ENCODE data around the gene COL12A1.

DNA sequence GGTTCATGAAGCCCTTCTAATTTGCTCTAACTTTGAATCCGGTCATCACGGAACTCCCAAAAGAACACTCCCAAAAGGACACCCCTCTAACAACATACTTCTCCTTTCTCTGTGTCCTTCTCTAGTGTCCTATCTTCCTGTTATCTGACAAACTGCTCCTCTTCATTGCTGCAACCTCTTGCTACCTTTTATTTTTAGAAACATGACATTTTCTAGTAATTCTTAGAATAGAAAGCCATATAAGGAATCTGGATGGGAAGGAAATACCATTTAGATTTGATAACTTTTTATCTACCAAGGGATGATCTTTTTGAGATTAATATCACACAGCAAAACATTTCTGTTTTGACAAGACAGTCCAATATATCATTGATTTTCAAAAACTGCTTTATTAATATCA lies 63.1 kb downstream of the COL12A1 start:
- TF ChIP-seq CTCF (IDR thresholded peaks at IDR 0.05; ENCODE audit: insufficient read depth, low read length), result no peak
- TF ChIP-seq, protein P1, sequence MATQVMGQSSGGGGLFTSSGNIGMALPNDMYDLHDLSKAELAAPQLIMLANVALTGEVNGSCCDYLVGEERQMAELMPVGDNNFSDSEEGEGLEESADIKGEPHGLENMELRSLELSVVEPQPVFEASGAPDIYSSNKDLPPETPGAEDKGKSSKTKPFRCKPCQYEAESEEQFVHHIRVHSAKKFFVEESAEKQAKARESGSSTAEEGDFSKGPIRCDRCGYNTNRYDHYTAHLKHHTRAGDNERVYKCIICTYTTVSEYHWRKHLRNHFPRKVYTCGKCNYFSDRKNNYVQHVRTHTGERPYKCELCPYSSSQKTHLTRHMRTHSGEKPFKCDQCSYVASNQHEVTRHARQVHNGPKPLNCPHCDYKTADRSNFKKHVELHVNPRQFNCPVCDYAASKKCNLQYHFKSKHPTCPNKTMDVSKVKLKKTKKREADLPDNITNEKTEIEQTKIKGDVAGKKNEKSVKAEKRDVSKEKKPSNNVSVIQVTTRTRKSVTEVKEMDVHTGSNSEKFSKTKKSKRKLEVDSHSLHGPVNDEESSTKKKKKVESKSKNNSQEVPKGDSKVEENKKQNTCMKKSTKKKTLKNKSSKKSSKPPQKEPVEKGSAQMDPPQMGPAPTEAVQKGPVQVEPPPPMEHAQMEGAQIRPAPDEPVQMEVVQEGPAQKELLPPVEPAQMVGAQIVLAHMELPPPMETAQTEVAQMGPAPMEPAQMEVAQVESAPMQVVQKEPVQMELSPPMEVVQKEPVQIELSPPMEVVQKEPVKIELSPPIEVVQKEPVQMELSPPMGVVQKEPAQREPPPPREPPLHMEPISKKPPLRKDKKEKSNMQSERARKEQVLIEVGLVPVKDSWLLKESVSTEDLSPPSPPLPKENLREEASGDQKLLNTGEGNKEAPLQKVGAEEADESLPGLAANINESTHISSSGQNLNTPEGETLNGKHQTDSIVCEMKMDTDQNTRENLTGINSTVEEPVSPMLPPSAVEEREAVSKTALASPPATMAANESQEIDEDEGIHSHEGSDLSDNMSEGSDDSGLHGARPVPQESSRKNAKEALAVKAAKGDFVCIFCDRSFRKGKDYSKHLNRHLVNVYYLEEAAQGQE (IDR thresholded peaks at IDR 0.05; ENCODE audit: insufficient replicate concordance, low read depth), result no peak
- no peak for TF ChIP-seq POLR2AphosphoS5 (IDR thresholded peaks at IDR 0.05; ENCODE audit: low read depth)
- TF ChIP-seq GABPA (IDR thresholded peaks at IDR 0.05; ENCODE audit: low read depth), result no peak
- TF ChIP-seq SPI1 (IDR thresholded peaks at IDR 0.05; ENCODE audit: borderline replicate concordance, low read depth), result no peak

Measured in HL-60 (cell line).